Brain microvascular endothelial cell (primary cell): ENCODE results near the gene ADAMTS12.

Experiments used
- DNase-seq: peaks from one replicate; pipeline ENCODE4 v3.0.0-alpha.2; 2020
- H3K27ac ChIP-seq: fragments of 250-450 bp; sonication (Bioruptor Pico); 2 replicates; pipeline ENCODE4 v1.5.1; 2020; ENCODE audit warnings: mild to moderate bottlenecking, moderate library complexity
- H3K27me3 ChIP-seq: fragments of 250-450 bp; sonication (Bioruptor Pico); replicated peaks from 2 replicates; pipeline ENCODE4 v1.5.1; 2020; ENCODE audit warnings: mild to moderate bottlenecking
- H3K36me3 ChIP-seq: fragments of 250-450 bp; sonication (Bioruptor Pico); replicated peaks from 2 replicates; pipeline ENCODE4 v1.5.1; 2020; ENCODE audit warnings: mild to moderate bottlenecking
- H3K4me3 ChIP-seq: 2 replicates; pipeline ENCODE4 v1.5.1; 2011; ENCODE audit warnings: low read depth, mild to moderate bottlenecking, control low read depth, low read length, moderate library complexity
- CTCF ChIP-seq: IDR thresholded peaks from 2 replicates; pipeline ENCODE4 v1.5.1; 2011; ENCODE audit warnings: low read depth, mild to moderate bottlenecking, moderate library complexity, low read length, control low read depth, inconsistent platforms; ENCODE audit errors: missing control alignments
- in situ Hi-C: cut with HindIII; loops from 2 replicates; pipeline ENCODE4 v1.10.0; 2017; ENCODE audit warnings: low sequenced_read_pairs, low pct_ligation_motif_present

ADAMTS12 gene

GRCh38 chr5:33692980-33693379, 198.8 kb downstream of the ADAMTS12 start:
- in situ Hi-C loops: no loop called here

GRCh38 chr5:33691856-33692255, 199.9 kb downstream of the ADAMTS12 start:
- in situ Hi-C loops: no loop called here
- Histone ChIP-seq H3K27me3 (no peaks in the 10 kb centered on the region), H3K27ac (peak overlapping the region; percentile 81), H3K4me3 (no peak overlapping the region), H3K36me3 (peaks cover 2% of the 10 kb centered on the region)
- TF ChIP-seq CTCF: no peak
- no peak for DNase-seq

More at GRCh38 chr5:33692980-33693379, 198.8 kb downstream of the ADAMTS12 start:
- Histone ChIP-seq H3K36me3 (peaks cover 2% of the 10 kb centered on the region), H3K27ac (peak overlapping the region; percentile 81), H3K4me3 (no peak overlapping the region), H3K27me3 (no peaks in the 10 kb centered on the region)
- no peak for TF ChIP-seq CTCF
- DNase-seq: peak; percentile 27

GRCh38 chr5:33690374-33691135, 201.2 kb downstream of the ADAMTS12 start:
- peak; percentile 90 for DNase-seq
- in situ Hi-C loops: no loop called here
- peak overlapping the region; percentile 81 for H3K27ac ChIP-seq

GRCh38 chr5:33688526-33688925, 203.3 kb downstream of the ADAMTS12 start:
- Histone ChIP-seq H3K27ac (no peak overlapping the region), H3K27me3 (no peaks in the 10 kb centered on the region), H3K4me3 (no peak overlapping the region), H3K36me3 (peaks cover 6% of the 10 kb centered on the region)
- DNase-seq: no peak
- TF ChIP-seq CTCF: no peak
- in situ Hi-C loops: no loop called here

More at GRCh38 chr5:33690374-33691135, 201.2 kb downstream of the ADAMTS12 start:
- Histone ChIP-seq H3K36me3 (peaks cover 2% of the 10 kb centered on the region), H3K4me3 (no peak overlapping the region), H3K27me3 (no peaks in the 10 kb centered on the region)
- no peak for TF ChIP-seq CTCF

GRCh38 chr5:33688066-33688465, 203.7 kb downstream of the ADAMTS12 start:
- no peak for DNase-seq
- Histone ChIP-seq H3K36me3 (peaks cover 6% of the 10 kb centered on the region), H3K27ac (no peak overlapping the region), H3K27me3 (no peaks in the 10 kb centered on the region), H3K4me3 (no peak overlapping the region)
- in situ Hi-C loops: no loop called here
- no peak for TF ChIP-seq CTCF
